ENCODE measurements around the gene ATP1A4.

ATP1A4 gene

DNA sequence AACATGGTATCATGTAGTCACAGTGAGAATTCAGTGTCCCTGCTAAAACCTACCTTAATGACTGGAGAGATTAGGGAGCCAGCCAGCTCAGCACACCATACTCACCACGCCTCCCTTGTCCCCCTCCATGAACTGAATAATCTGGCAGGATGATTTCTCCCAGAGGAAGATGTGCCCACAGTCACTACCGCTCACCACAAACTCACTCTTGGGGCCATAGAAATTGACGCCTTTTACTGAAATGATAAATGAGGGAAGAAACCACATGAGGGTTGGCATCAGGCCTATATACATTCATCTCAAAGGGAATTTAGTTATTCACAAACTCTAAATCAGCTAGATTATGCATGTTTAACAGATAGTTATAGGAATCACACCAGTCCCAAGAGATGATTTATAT lies 71.1 kb downstream of the ATP1A4 start:
- DNase-seq, result no peak

DNA sequence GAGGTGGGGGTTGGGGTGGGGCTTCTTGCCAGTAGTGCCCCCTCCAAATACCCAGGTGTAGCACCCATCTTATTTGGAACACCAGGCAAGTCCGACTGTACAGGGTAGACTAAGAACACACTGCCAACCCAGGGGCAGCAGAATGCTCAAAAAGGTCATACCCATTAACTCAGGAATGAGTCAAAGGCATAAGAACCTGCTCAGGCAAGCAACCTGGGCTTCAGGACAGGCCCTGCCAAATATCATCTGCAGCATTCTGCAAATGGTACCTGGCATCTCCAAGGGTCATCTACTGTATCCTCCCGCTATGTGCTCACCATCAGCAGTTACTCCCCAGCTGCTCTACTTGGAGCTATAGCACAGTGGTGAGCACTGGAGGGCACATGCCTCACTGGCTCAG lies 73.2 kb downstream of the ATP1A4 start:
- no peak for DNase-seq

DNA sequence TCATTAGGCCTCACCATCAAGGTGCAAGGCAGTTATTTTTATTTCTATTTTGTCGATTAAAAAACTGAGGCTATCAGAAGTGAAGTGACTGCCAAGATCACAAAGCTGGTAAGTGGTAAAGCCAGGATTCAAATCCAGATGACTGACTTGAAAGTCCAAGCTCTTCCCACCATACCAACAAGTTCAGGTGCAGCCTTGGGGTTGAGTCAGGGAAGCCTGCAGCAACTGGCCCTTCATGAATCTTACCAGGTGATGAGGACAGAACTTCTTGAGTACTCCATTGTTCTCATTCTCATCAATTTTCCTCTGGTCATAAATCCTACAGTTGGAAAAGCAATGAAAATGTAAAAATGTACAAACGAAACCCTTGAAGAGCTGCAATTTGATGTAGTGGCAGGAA lies 73.9 kb downstream of the ATP1A4 start:
- no peak for DNase-seq

DNA sequence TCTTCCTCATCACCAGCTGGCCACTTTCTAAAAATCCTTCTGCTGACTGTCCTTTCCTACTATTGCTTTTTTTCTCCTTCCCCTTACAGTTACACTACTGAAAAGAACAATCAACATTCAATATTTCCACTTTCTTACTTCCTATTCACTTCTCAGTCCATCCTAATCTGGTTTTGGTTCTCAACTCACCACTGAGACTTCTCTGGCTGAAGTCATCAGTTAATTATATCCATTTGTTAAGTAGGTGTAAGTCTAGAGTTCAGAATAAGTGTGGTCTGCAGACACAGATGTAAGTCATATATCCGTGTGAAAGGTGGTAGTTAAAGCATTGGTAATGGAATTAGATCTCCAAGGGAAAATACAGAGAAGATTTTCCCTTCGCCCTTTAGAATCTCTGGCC lies 75.2 kb downstream of the ATP1A4 start:
- no peak for DNase-seq

GRCh38 chr1:160227034-160227433 lies 75.6 kb downstream of the ATP1A4 start:
- no peak for DNase-seq

DNA sequence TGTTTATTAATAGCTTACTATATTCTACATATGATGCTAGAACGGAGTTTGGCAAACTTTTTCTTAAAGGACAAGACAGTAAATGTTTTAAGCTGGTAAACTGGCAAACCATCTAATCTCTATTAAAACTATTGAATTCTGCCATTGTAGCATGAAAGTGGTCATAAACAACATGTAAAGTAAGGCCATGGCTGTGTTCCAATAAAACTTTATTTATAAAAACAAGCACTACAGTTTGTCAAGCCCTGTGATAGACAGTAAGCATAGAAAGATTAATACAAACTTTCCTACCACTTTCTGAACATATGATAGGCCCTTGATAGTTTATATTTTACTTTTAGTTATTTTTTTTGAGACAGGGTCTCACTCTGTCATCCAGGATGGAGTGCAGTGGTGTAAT lies 76.2 kb downstream of the ATP1A4 start:
- no peak for DNase-seq

GRCh38 chr1:160228431-160228830 lies 77.0 kb downstream of the ATP1A4 start:
- no peak for DNase-seq

DNA sequence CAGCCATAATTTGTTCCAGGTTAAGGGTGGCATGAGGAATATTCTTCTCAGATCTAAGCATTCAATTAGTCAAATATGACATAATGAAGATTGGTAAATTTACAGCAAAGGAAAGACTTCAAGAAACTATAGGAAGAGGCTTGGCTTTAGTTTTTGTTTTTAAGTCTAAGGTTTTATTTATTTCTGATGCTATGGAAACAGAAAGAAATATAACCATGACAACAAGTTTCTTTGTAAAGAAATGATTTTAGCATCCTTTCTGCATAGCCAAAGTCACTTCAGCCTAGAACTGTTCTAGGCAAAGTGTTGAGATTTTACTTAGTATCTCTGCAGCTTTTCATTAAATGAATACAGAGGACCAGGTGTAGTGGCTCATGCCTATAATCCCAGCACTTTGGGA lies 81.5 kb downstream of the ATP1A4 start:
- no peak for DNase-seq

Data from amygdala (tissue), 56 donors.